OCI-LY7 (cell line): ENCODE data around the gene SIRPB1. TPM values are rescaled to one million over a fixed set of nuclear protein-coding genes. Genes with fewer than 3 reads are reported as not detected.
A peak's percentile ranks its signal among the peaks of the same experiment; 100 is the strongest.

Source experiments
- BruUV-seq: library from RNA; stranded (reverse); fragments of 400-500 nt; replicated peaks from 2 replicates; lab custom pipeline; 2021; lab: Mats Ljungman, UMichigan
- CTCF ChIA-PET: fragments of 300-600 bp; sonication (Branson Sonifier 250); formaldehyde crosslinking; loops from one replicate; lab custom pipeline; 2022; ENCODE audit warnings: antibody characterized with exemption; ENCODE audit not compliant: unreplicated experiment; lab: Charles Lee
- POLR2A ChIA-PET: fragments of 300-600 bp; sonication (Branson Sonifier 250); formaldehyde crosslinking; loops from one replicate; lab custom pipeline; 2022; ENCODE audit warnings: antibody characterized with exemption; lab: Charles Lee
- DNase-seq: peaks from one replicate; pipeline ENCODE4 v3.0.0-alpha.2; 2015; ENCODE audit warnings: low spot score
- H2AFZ ChIP-seq: fragments of 200-600 bp; sonication (generic), shearing (Covaris generic); 2 replicates; pipeline ENCODE4 v1.6.1; 2014; ENCODE audit warnings: mild to moderate bottlenecking, antibody characterized with exemption, low read length, moderate library complexity
- H3K27ac ChIP-seq: fragments of 200-600 bp; sonication (generic); 2 replicates; pipeline ENCODE4 v1.5.1; 2014; ENCODE audit warnings: mixed run types, low read depth, mild to moderate bottlenecking, moderate library complexity, low read length, inconsistent platforms; ENCODE audit not compliant: poor library complexity, severe bottlenecking
- H3K36me3 ChIP-seq: fragments of 200-600 bp; sonication (generic); 2 replicates; pipeline ENCODE4 v1.6.1; 2014; ENCODE audit warnings: mild to moderate bottlenecking, antibody characterized with exemption, low read length, moderate library complexity, mixed read lengths; ENCODE audit not compliant: insufficient read depth
- H3K4me1 ChIP-seq: fragments of 200-600 bp; sonication (generic); 2 replicates; pipeline ENCODE4 v1.5.1; 2014; ENCODE audit warnings: mild to moderate bottlenecking, low read length; ENCODE audit not compliant: insufficient read depth, poor library complexity, severe bottlenecking
- H3K4me2 ChIP-seq: fragments of 200-600 bp; sonication (generic); 2 replicates; pipeline ENCODE4 v1.6.1; 2014; ENCODE audit warnings: mild to moderate bottlenecking, low read length
- H3K4me3 ChIP-seq: fragments of 200-600 bp; sonication (generic); 2 replicates; pipeline ENCODE4 v1.5.1; 2014; ENCODE audit warnings: mild to moderate bottlenecking, low read depth, low read length; ENCODE audit not compliant: poor library complexity, severe bottlenecking
- H3K79me2 ChIP-seq: fragments of 200-600 bp; sonication (generic); 2 replicates; pipeline ENCODE4 v1.6.1; 2016; ENCODE audit warnings: low read depth, mild to moderate bottlenecking, low read length, moderate library complexity, mixed read lengths; ENCODE audit not compliant: insufficient read depth
- H3K9me2 ChIP-seq: fragments of 200-600 bp; sonication (generic); 2 replicates; pipeline ENCODE4 v1.6.1; 2016; ENCODE audit warnings: mild to moderate bottlenecking, low read length, mixed read lengths; ENCODE audit not compliant: insufficient read depth
- H3K9me3 ChIP-seq: fragments of 200-600 bp; sonication (generic); 2 replicates; pipeline ENCODE4 v1.6.1; 2014; ENCODE audit warnings: mild to moderate bottlenecking, mixed run types, low read length, mixed read lengths
- H4K20me1 ChIP-seq: fragments of 200-600 bp; sonication (generic); 2 replicates; pipeline ENCODE4 v1.6.1; 2014; ENCODE audit warnings: mild to moderate bottlenecking, antibody characterized with exemption, low read length, moderate library complexity, mixed read lengths; ENCODE audit not compliant: insufficient read depth
- CTCF ChIP-seq: fragments of 200-600 bp; sonication (generic); conservative IDR thresholded peaks from 2 replicates; pipeline ENCODE4 v1.5.1; 2014; ENCODE audit warnings: mild to moderate bottlenecking, antibody characterized with exemption, low read length, moderate library complexity, mixed read lengths
- EZH2phosphoT487 ChIP-seq: fragments of 200-600 bp; sonication (generic); IDR thresholded peaks from 2 replicates; pipeline ENCODE4 v1.6.1; 2018; ENCODE audit warnings: low read depth, borderline replicate concordance, mild to moderate bottlenecking, mixed run types, antibody characterized with exemption, low read length, moderate library complexity, mixed read lengths
- intact Hi-C: fragments of 100-400 bp; cut with micrococcal nuclease; formaldehyde crosslinking; loops from one replicate; pipeline ENCODE4 v1.10.0; 2022; ENCODE audit not compliant: unreplicated experiment
- total RNA-seq, 2 experiments: library from RNA; depleted of rRNA in 1 of 2; stranded (reverse); fragments of >200 nt in 1 of 2; shearing (Covaris generic) in 1 of 2; gene quantifications; 2 replicates each; pipeline ENCODE4 v1.2.3, GENCODE V29; 2014 to 2022

The SIRPB1 gene
- total RNA-seq, 2 experiments from 2014 or later, result not detected

- Histone ChIP-seq H2AFZ (no peak overlapping the region), H3K9me2 (no peaks in the 10 kb centered on the region), H3K4me2 (no peak overlapping the region), H3K9me3 (no peaks in the 10 kb centered on the region), H4K20me1 (no peaks in the 10 kb centered on the region), H3K4me3 (no peak overlapping the region), H3K4me1 (no peaks in the 10 kb centered on the region), H3K36me3 (no peaks in the 10 kb centered on the region), H3K27ac (no peak overlapping the region), H3K79me2 (no peaks in the 10 kb centered on the region)
- intact Hi-C loops, result loop anchor here (2.0 kb wide), 1 partner anchor 88 kb away; no protein-coding TSS in a partner anchor
- POLR2A ChIA-PET, result no interaction called here
- BruUV-seq, result no TSS peak
- no peak for DNase-seq
- CTCF ChIA-PET, result no interaction called here
- no peak for TF ChIP-seq CTCF
- TF ChIP-seq EZH2phosphoT487, result no peak
Measured at GRCh38 chr20:1625083-1625690, 5.4 kb upstream of the SIRPB1 start.

- Histone ChIP-seq H3K27ac (no peak overlapping the region), H3K9me2 (no peaks in the 10 kb centered on the region), H3K4me2 (no peak overlapping the region), H2AFZ (no peak overlapping the region), H3K4me3 (no peak overlapping the region), H3K36me3 (no peaks in the 10 kb centered on the region), H3K79me2 (no peaks in the 10 kb centered on the region), H3K9me3 (no peaks in the 10 kb centered on the region), H4K20me1 (no peaks in the 10 kb centered on the region), H3K4me1 (no peaks in the 10 kb centered on the region)
- intact Hi-C loops, result loop anchor here (2.0 kb wide), 1 partner anchor 87 kb away; no protein-coding TSS in a partner anchor
- CTCF ChIA-PET, result no interaction called here
- no TSS peak for BruUV-seq
- no peak for DNase-seq
- POLR2A ChIA-PET, result no interaction called here
- TF ChIP-seq EZH2phosphoT487 (no peak), CTCF (no peak)
Measured at GRCh38 chr20:1623501-1624205, 3.8 kb upstream of the SIRPB1 start.

GRCh38 chr20:1622450-1622849, 2.6 kb upstream of the SIRPB1 start:
- CTCF ChIA-PET, result no interaction called here
- intact Hi-C loops, result no loop called here

More at GRCh38 chr20:1622450-1622849, 2.6 kb upstream of the SIRPB1 start:
- BruUV-seq, result no TSS peak
- peak; percentile 20 for DNase-seq
- no peaks in the 10 kb centered on the region for H4K20me1 ChIP-seq
- no peaks in the 10 kb centered on the region for H3K9me2 ChIP-seq
- no peak overlapping the region for H3K27ac ChIP-seq
- H3K4me2 ChIP-seq, result no peak overlapping the region
- no peak overlapping the region for H2AFZ ChIP-seq
- POLR2A ChIA-PET, result no interaction called here
- H3K4me3 ChIP-seq, result no peak overlapping the region
- H3K4me1 ChIP-seq, result no peaks in the 10 kb centered on the region
- H3K36me3 ChIP-seq, result no peaks in the 10 kb centered on the region
- TF ChIP-seq EZH2phosphoT487 (no peak), CTCF (no peak)
- H3K9me3 ChIP-seq, result no peaks in the 10 kb centered on the region
- H3K79me2 ChIP-seq, result no peaks in the 10 kb centered on the region
